ENCODE data around the gene GPR35. TPM values are rescaled to one million over a fixed set of nuclear protein-coding genes. Genes with fewer than 3 reads are reported as not detected.

GPR35 gene
- total and polyA plus RNA-seq, 4 donors: 0.30 to 2.4 (median 0.44) TPM

GRCh38 chr2:240586919-240587800 lies 38.1 kb upstream of the GPR35 start:
- Histone ChIP-seq H3K9me3 (ENCODE audit: control insufficient read depth in 4 of 4, low read length in 3 of 4) (no peaks in the 10 kb centered on the region), H3K4me1 (ENCODE audit: control insufficient read depth in 4 of 4, insufficient read depth in 4 of 4, low read length in 3 of 4) (peaks cover 18 to 53% (median 40%) of the 10 kb centered on the region in 4 donors), H3K36me3 (ENCODE audit: control insufficient read depth in 4 of 4, insufficient read depth in 3 of 4, low read depth in 1 of 4, low read length in 3 of 4) (peaks cover 0 to 6% (median 4%) of the 10 kb centered on the region in 4 donors), H3K4me3 (ENCODE audit: low read depth in 1 of 3, low read length in 3 of 3) (peak overlapping the region; percentile 36 to 90 (median 80)), H3K27me3 (ENCODE audit: control insufficient read depth in 4 of 4, insufficient read depth in 4 of 4, low read length in 3 of 4) (no peaks in the 10 kb centered on the region), H3K27ac (ENCODE audit: low read depth in 1 of 2, low read length in 2 of 2) (peak overlapping the region; percentile 23 to 95), H3K9ac (ENCODE audit: low read depth in 1 of 2, low read length in 2 of 2) (peak overlapping the region; percentile 33 to 38)
- no peak for TF ChIP-seq TAF1 (conservative IDR thresholded peaks at IDR 0.05)
- WGBS: 5% methylated on average over 62 of the region's 62 CpGs
- DNase-seq (ENCODE audit: low spot score): peak; percentile 59

- H3K27me3 ChIP-seq (ENCODE audit: control insufficient read depth in 4 of 4, insufficient read depth in 4 of 4, low read length in 3 of 4): no peaks in the 10 kb centered on the region
- TF ChIP-seq FOXA2 (IDR thresholded peaks at IDR 0.05) (no peak), REST (IDR thresholded peaks at IDR 0.05) (no peak), EGR1 (IDR thresholded peaks at IDR 0.05; ENCODE audit: low read depth in 2 of 2) (no peak), FOXA1 (IDR thresholded peaks at IDR 0.05) (no peak), ZBTB33 (IDR thresholded peaks at IDR 0.05) (no peak), TAF1 (conservative IDR thresholded peaks at IDR 0.05) (no peak), NR2F2 (IDR thresholded peaks at IDR 0.05) (no peak), CTCF (IDR thresholded peaks at IDR 0.05; ENCODE audit: low read depth, low read length, missing input control) (no peak), GABPA (IDR thresholded peaks at IDR 0.05 in 1 of 2, conservative IDR thresholded peaks at IDR 0.05 in 1 of 2) (no peak), RXRA (IDR thresholded peaks at IDR 0.05) (no peak), ATF3 (IDR thresholded peaks at IDR 0.05) (no peak), JUND (IDR thresholded peaks at IDR 0.05) (no peak), YY1 (IDR thresholded peaks at IDR 0.05) (no peak)
- no peaks in the 10 kb centered on the region for H3K9me3 ChIP-seq (ENCODE audit: control insufficient read depth in 4 of 4, low read length in 3 of 4)
- no peak for DNase-seq (ENCODE audit: low spot score)
- H3K4me3 ChIP-seq (ENCODE audit: low read depth in 1 of 3, low read length in 3 of 3): no peak overlapping the region
- 93% methylated on average over 10 of the region's 10 CpGs for WGBS
- no peak overlapping the region for H3K27ac ChIP-seq (ENCODE audit: low read depth in 1 of 2, low read length in 2 of 2)
- H3K9ac ChIP-seq (ENCODE audit: low read depth in 1 of 2, low read length in 2 of 2): no peak overlapping the region
- H3K36me3 ChIP-seq (ENCODE audit: control insufficient read depth in 4 of 4, insufficient read depth in 3 of 4, low read depth in 1 of 4, low read length in 3 of 4): peaks cover 0 to 6% (median 4%) of the 10 kb centered on the region in 4 donors
- H3K4me1 ChIP-seq (ENCODE audit: control insufficient read depth in 4 of 4, insufficient read depth in 4 of 4, low read length in 3 of 4): peaks cover 18 to 53% (median 40%) of the 10 kb centered on the region in 4 donors
Observed at GRCh38 chr2:240588006-240588655, 37.1 kb upstream of the GPR35 start.
